GM19438 (cell line): Measurements from ENCODE around the gene XAGE5.
"Not testable (repeated sequence)": the region's sequence is repeated elsewhere in the genome, so short reads cannot be mapped to it uniquely, and the experiment has no call there.

Experiments
- ATAC-seq: cut with Tn5 transposase; IDR thresholded peaks from one replicate; pipeline ENCODE4 v1.9.1; 2021; ENCODE audit warnings: low read depth; ENCODE audit not compliant: unreplicated experiment

Gene XAGE5

GRCh38 chrX:52811065-52811625 is at the start of gene XAGE5:
Gene XAGE5 (plus strand): TSS chrX:52811287. CDS start chrX:52812567, 1,280 bp downstream.
- no peak for ATAC-seq

- not testable (repeated sequence) for ATAC-seq
These were observed 45.1 kb upstream of the XAGE5 start for GRCh38 chrX:52765983-52766382.

- ATAC-seq: not testable (repeated sequence)
These were observed 37.6 kb upstream of the XAGE5 start for GRCh38 chrX:52773504-52773903.

- not testable (repeated sequence) for ATAC-seq
These were observed 13.8 kb upstream of the XAGE5 start, which contains the start of gene SPANXN5 for GRCh38 chrX:52797327-52797726. Gene SPANXN5 (minus strand): TSS chrX:52797427. CDS start chrX:52797348, 79 bp downstream.

GRCh38 chrX:52804876-52805275 is 6.2 kb upstream of the XAGE5 start:
- ATAC-seq: not testable (repeated sequence)

- ATAC-seq: no peak
These were observed 8.7 kb downstream of the XAGE5 start for GRCh38 chrX:52819788-52820187.

- no peak for ATAC-seq
These were observed 10.1 kb downstream of the XAGE5 start for GRCh38 chrX:52821079-52821760.

GRCh38 chrX:52824608-52825007 is 13.5 kb downstream of the XAGE5 start:
- no peak for ATAC-seq

- no peak for ATAC-seq
These were observed 19.5 kb downstream of the XAGE5 start for GRCh38 chrX:52830551-52830950.

GRCh38 chrX:52839137-52839536 is 28.1 kb downstream of the XAGE5 start:
- ATAC-seq: no peak

GRCh38 chrX:52843619-52844018 is 32.5 kb downstream of the XAGE5 start:
- not testable (repeated sequence) for ATAC-seq

GRCh38 chrX:52852110-52852860 is 41.2 kb downstream of the XAGE5 start:
- no peak for ATAC-seq

GRCh38 chrX:52856991-52857525 is 46.0 kb downstream of the XAGE5 start:
- not testable (repeated sequence) for ATAC-seq

- ATAC-seq: no peak
These were observed 54.4 kb downstream of the XAGE5 start for GRCh38 chrX:52865343-52865998.
